Measurements from ENCODE around the gene TMEM154.

- no peak for TF ChIP-seq TAF1 (IDR thresholded peaks at IDR 0.05; ENCODE audit: low read depth)
- no peak for TF ChIP-seq ZBTB7A (IDR thresholded peaks at IDR 0.05; ENCODE audit: low read depth)
- TF ChIP-seq YY1 (IDR thresholded peaks at IDR 0.05; ENCODE audit: low read depth): no peak
Observed at GRCh38 chr4:152672206-152673092, 7.3 kb downstream of the TMEM154 start.

All from Ishikawa (cell line).